ENCODE data around the gene TFB1M.

The TFB1M gene

GRCh38 chr6:155349956-155350355 lies 35.7 kb upstream of the TFB1M start:
- no peak for DNase-seq (ENCODE audit: low read depth, low spot score)
- in situ Hi-C loops (cut with HindIII; ENCODE audit: low sequenced_read_pairs): no loop called here
- H3K4me3 ChIP-seq (ENCODE audit: low read depth, low read length): no peak overlapping the region
- TF ChIP-seq CTCF (IDR thresholded peaks at IDR 0.05; ENCODE audit: low read depth, low read length): no peak

GRCh38 chr6:155349129-155349528 lies 34.8 kb upstream of the TFB1M start:
- in situ Hi-C loops (cut with HindIII; ENCODE audit: low sequenced_read_pairs): no loop called here
- no peak for TF ChIP-seq CTCF (IDR thresholded peaks at IDR 0.05; ENCODE audit: low read depth, low read length)
- no peak overlapping the region for H3K4me3 ChIP-seq (ENCODE audit: low read depth, low read length)
- DNase-seq (ENCODE audit: low read depth, low spot score): peak; percentile 25

GRCh38 chr6:155347800-155348199 lies 33.5 kb upstream of the TFB1M start:
- DNase-seq (ENCODE audit: low read depth, low spot score): no peak
- in situ Hi-C loops (cut with HindIII; ENCODE audit: low sequenced_read_pairs): no loop called here
- TF ChIP-seq CTCF (IDR thresholded peaks at IDR 0.05; ENCODE audit: low read depth, low read length): no peak
- no peak overlapping the region for H3K4me3 ChIP-seq (ENCODE audit: low read depth, low read length)

GRCh38 chr6:155346957-155347356 lies 32.7 kb upstream of the TFB1M start:
- H3K4me3 ChIP-seq (ENCODE audit: low read depth, low read length): no peak overlapping the region
- DNase-seq (ENCODE audit: low read depth, low spot score): no peak
- in situ Hi-C loops (cut with HindIII; ENCODE audit: low sequenced_read_pairs): no loop called here
- TF ChIP-seq CTCF (IDR thresholded peaks at IDR 0.05; ENCODE audit: low read depth, low read length): no peak

- no peak for TF ChIP-seq CTCF (IDR thresholded peaks at IDR 0.05; ENCODE audit: low read depth, low read length)
- DNase-seq (ENCODE audit: low read depth, low spot score): no peak
- no peak overlapping the region for H3K4me3 ChIP-seq (ENCODE audit: low read depth, low read length)
- in situ Hi-C loops (cut with HindIII; ENCODE audit: low sequenced_read_pairs): no loop called here
These were observed 30.2 kb upstream of the TFB1M start for GRCh38 chr6:155344341-155345006.

- DNase-seq (ENCODE audit: low read depth, low spot score): peak; percentile 81
- H3K4me3 ChIP-seq (ENCODE audit: low read depth, low read length): no peak overlapping the region
- no peak for TF ChIP-seq CTCF (IDR thresholded peaks at IDR 0.05; ENCODE audit: low read depth, low read length)
- in situ Hi-C loops (cut with HindIII; ENCODE audit: low sequenced_read_pairs): no loop called here
These were observed 27.0 kb upstream of the TFB1M start for GRCh38 chr6:155341130-155341828.

Measured in astrocyte of the spinal cord (primary cell).